HG03571 (cell line): ENCODE results near the gene CEP95.

Experiments
- ATAC-seq: cut with Tn5 transposase; IDR thresholded peaks from one replicate; pipeline ENCODE4 v1.9.1; 2021; ENCODE audit not compliant: unreplicated experiment

The CEP95 gene

DNA sequence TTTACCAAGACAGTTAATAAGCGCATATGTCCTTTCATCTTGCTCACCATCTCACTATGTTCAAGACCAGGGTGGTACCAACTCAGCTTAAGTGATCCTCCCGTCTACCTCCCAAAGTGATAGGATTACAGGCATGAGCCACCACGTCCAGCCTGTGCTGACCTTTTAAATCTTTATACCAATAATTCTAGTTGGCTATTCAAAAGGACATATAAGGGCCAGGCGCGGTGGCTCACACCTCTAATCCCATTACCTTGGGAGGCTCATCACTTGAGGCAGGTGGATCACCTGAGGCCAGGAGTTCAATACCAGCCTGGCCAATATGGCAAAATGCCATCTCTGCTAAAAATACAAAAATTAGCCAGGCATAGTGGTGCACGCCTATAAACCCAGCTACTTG is 2.4 kb downstream of the CEP95 start:
- ATAC-seq = no peak

DNA sequence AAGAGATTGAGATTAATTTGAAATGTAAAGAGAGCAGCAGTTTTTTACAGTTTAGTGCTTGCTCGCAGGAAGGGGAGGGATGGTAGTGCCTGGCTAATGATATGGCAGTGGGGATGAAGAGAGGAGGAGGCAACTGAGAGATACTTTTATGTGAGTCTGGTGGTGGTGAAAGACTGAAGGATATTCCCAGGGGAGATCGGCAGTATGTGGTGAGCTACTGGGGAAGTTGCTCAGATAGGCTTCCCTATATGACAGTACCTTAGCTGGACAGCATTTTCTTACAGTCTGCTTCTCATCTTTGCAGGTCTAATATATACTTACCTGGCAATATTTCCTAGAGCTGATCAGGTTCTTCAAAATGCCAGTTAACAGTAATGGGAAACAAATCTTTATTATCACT is 8.6 kb downstream of the CEP95 start:
- ATAC-seq = no peak

DNA sequence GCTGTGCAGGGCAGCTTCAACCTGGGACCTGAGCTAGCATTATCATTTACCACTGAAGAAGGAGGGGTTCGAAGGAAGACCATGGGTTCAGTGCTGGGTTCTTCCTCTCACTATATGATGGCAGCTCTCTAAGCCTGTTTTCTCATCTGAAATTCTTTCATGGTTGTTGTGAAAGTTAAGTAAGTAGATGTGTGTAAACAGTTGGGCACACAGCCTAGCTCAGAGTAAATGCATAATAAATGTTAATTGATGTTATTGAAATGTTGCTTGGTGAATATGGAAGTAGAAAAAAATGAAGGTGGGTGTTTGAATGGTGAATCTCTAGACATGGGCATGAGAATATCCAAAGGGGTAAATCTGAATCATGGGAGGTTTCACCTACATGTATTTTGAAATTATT is 9.1 kb downstream of the CEP95 start:
- ATAC-seq = no peak

DNA sequence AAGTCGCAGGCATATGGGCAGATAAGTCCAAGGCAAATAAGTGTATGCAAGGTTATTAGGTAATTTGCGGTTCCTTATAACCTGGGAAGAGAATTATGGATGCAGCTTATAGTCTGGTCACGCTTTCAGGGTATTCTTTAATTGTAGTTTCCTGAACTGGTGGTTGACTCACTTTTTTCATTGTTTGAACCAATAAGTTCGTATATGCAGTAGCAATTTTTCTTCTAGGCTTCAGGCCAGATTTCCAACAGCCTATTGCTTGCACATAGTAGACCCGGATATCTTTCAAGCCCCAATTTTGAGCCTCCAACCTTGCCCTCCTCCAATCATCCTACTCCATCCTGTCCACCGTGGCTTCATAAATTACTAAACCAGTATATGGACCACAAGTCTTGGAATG is 12.8 kb downstream of the CEP95 start:
- ATAC-seq = no peak

DNA sequence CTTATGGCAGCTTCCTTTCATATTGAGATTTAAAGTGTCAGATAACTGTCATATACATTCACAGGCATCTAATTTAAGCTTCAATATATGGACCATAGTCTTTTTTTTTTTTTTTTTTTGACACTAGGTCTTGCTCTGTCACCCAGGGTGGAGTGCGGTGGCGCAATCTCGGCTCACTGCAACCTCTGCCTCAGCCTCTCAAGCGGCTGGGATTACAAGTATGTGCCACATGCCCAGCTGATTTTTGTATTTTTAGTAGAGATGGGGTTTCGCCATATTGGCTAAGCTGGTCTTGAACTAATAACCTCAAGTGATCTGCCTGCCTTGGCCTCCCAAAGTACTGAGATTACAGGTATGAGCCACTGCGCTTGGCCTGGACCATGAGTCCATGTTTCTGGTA is 13.6 kb downstream of the CEP95 start:
- no peak for ATAC-seq

DNA sequence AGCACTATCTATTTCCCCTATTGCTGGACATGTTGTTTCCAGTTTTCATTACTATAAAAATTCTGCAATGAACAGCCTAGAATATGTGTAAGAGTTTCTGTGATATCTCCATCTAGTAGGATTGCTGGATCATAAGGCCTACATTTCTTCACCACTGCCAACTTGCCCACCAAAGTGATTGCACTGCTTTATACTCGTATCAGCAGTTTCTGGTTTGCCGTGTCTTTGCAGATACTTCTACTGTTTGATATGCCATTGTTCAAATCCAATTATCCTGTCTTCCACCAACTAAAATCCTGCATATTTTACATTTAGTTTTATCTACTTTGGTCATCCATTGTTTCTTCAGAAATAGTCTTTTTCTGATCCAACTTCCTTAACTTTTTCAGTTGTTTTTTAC is 21.1 kb downstream of the CEP95 start:
- no peak for ATAC-seq

DNA sequence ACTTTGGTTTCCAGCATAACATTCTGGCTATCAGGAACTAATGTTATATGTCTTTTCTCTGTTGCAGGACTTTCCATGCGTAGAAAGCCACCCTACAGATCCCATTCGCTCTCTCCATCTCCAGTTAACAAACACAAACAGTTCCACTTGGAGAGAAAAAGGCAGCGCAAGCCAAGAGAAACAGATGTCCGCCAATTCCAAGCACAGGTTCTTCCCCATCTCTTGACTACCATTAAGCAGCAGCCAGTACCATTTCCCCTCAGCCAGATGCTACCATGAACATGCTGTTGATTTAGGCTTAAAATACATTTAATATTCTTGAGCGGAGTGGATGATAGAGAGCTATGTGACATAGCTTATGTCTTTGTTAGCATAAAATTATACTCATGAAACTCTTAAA is 22.4 kb downstream of the CEP95 start:
- ATAC-seq = no peak

DNA sequence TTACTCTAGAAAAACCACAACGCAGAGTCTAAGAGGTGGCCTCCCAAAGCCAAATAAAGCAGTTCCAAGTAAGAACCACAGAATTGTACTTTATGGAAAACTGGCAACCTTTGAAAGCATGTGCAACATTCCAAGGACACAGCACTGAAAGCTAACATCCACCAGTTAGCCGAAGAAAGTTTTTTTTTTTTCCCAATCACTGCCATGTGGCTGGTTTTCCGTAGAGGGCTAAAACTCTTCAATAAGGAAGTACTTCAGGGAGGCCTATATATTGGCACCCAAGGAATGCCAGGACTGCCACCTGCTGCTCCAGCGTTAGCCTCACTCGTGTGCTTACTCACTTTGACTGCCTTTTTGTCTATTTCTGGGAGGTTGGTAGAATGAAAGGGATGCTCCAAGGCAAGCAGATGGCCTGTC is 25.2 kb downstream of the CEP95 start:
- no peak for ATAC-seq

DNA sequence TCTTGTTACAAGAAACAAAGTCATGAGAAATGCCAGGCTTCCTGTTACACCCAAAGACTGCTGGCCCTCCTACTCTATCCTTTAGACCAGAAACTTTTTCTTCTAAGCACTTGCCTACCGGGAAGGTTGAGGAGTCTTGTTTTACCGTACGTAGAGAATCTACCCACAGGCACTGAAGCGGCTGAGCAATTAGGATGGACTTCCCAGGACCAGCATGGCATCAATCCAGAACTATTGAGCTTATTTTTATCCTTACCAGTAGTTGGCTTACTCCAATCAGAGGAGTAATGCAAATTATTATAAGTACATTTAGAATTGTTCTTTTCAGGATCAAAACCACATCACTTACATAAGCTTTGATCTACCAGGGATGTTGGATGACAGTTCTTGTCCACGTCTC is 25.6 kb downstream of the CEP95 start:
- no peak for ATAC-seq

DNA sequence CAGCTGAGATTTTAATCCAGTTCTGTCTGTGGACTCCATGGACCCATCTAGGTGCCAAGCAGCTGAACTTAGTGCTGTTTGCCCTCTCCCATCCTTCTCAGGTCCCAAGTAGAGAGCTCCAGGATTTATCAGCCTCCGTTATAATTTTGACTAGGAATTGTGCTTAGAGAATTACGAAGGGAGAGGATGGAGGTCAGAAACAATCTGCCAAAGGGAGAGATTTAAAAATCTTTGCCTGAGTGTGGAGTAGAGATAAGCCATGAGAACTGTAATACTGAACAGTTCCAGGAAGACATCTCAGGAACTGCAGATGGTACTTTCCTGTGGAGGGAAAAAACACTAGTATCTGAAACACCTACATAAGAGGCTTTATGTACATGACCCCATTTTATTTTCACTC is 27.0 kb downstream of the CEP95 start:
- ATAC-seq = no peak

DNA sequence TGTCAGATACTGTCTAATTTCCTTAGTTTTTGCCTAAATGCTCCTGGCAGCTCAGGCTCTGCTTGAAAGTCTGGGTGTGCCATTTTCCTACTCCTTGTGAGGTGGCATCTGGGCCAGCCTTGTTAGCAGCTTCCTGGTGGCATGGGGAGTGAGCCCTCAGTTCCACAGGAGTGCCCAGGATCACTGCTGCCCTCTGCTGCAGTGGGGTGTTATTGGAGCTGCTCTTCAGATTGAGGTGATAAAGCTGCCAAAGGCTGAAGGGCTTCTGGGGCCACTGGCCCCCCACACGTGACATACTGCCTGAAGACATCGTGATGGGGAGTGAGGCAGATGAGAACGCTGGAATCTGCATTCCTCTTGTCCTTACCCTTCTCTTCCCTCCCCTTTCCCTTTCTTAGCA is 27.4 kb downstream of the CEP95 start:
- ATAC-seq = no peak

DNA sequence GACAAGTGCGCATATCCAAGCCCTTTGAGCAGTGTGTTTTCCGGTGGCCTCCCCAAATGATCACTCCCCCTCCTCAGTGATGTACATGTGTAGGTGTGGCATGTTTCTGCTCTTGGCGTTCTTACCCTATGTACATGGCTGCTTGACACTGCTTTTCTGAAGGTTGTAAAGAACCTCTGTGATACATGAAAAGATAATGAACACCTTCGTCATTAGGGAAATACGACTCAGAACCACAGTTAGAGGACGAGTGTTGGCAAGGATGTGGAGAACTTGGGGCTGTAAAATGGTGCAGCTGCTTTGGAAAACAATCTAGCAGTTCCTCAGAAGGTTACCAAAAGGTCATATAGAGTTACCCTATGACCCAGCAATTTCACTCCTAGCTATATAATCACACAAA is 28.6 kb downstream of the CEP95 start:
- ATAC-seq = no peak

DNA sequence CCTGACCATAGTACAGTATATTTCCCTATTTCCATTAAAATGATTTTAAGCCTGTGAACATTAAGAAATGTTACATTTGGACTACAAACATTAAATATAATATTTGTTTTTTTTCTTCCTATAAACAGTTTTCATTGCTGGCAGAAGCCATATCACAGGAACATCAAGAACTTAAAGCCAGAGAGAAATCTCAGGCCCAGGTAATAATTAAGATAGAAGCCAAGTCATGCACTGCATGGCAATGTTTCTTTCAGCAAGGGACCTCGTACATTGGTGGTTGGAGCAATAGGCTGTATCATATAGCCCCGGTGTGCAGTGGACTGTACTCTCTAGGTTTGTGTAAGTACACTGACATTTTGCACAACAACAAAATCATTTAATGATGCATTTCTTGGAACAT is 30.1 kb downstream of the CEP95 start:
- no peak for ATAC-seq

DNA sequence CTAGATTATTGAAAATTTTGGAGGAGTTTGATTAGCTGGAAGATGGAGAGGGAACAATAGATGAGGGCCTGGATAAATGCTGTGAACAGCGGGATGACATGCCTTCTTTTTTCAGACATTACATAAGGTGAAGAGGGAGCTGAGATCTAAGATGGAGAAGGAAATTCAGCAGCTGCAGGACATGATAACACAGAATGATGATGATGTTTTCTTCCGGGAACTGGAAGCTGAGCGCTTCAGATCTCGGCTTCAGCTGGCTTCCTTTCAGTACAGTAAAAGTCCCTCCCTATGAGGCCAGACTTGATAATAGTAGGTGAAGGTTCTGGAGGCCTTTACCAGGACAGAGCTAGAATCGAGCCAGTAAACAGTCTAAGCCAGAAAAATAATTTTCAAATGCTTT is 30.7 kb downstream of the CEP95 start:
- ATAC-seq = no peak

DNA sequence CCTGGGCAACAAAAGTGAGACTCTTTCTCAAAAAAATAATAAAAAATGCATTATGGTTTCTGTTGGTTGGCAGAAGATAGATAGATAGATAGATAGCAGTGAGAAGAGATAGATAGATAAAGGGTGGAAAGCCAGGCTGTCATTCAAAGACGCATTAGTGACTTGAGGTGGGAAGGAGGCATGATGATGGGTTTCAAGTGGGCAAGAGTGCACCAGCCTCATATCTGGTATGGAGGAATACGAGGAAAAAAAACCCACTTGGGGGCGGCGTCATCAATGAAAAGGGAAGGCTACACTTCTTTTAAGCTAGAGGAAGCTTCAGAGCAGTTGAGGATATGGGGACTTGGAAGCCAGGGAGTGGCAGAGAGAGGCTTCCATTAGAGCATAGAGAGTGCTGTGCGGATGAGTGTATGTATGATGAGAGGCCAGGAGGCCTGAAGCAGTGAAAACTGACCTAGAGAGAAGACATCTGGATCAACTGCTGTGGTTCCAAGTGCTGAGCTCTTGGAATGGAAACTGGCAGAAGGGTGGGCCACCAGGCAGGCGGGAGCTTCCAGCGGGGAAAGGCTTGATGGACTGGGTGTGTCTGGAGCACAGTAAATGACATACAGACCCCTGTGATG is 31.8 kb downstream of the CEP95 start:
- no peak for ATAC-seq

DNA sequence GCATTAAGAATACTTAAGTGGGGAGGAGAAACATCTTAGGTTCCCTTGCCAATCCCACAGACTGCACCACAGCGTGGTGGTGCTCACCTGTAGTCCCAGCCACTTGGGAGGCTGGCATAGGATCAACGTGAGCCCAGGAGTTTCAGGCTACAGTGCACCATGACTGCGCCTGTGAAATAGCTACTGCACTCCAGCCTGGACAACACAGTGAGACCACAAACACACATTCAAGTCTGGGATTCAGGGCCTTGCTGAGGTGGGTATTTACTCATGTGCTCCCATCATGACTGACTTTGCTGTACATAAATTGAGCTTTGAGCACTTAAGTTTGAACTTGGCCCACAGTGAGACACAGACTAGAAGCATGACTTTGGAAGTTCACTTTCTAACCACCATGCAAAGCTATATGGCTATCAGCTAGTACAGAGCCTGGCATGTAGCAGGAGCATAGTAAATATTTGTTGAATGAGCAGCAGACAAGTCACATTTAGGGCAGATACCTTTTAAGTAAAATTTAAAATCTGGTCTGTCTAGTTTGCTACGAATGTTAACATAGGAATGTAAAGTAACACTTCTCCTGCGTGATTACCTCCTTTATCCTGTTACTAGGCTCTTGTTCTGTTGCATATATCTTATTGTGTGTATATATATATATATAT is 33.5 kb downstream of the CEP95 start:
- ATAC-seq = no peak

DNA sequence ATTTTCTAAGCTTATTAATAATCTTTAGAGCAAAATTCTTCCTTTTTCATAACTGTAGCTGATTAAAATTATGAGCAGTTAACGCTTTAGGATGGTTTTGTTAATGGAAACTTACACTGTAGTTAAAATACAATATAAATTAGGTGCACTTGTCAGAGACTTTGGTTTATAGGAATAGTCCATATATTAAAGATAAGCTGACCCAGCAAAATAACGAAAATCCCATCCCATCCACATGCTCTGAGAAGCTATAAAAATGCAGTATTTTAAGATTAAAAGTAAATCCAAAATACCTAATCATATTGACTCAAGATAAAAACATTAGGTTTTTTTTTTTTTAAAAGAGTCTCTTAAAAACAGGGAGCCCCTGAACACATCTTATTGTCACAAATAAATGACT is 38.0 kb downstream of the CEP95 start:
- no peak for ATAC-seq

DNA sequence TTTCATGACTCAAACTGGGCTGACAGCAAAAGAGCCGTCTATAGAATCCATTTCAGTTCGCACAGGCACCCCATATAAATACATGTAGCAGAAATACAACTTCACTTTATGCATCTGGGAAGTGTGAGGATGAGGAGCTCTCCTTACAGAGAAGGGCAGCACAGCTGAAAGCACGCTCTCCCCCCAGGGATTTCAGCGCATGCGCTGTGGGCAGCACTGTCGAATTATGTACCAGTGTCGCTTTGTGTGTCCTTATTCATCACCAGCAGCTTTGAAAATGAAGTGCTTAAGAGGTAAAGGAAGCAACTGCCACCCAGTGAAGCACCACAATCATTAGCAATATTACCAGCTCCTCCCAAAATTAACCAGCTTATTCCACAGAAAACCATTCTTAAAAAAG is 39.9 kb downstream of the CEP95 start:
- ATAC-seq = no peak

DNA sequence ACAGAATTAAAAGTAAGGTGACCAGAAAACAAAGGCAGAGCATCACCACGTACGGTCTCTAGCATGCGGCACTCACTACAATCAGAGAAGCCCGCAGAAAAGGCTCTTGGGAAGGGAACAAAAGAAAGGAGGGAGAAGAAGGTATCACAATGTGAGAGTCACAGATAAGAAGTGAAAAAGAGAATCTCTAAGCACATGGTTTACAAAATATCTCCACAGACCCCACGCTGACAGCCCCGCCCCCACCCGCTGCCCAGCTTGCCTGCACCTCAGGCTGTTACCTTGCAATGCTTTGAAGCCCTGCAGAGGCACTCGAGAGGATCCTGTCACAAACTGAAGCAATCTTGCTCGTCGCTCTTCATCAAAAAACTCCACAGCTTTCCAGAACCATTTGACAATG is 40.5 kb downstream of the CEP95 start:
- no peak for ATAC-seq

DNA sequence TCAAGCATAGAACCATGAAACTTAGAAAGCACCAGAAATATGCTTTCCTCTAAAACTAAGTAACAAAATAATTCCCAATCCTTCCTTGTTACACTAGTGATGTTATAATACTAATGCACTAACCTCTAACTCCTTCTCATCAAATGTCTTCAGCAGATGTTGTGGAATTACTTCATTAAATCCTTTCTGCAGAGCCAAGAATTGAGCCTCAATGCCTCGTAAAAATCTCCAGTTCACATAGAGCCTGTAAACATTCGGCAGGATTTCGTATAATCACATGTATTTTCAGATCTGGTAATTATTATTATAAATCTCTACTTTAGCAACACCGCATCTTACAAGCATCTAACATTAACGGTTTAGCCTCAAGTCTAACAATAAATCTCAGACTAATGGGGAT is 44.7 kb downstream of the CEP95 start:
- no peak for ATAC-seq

DNA sequence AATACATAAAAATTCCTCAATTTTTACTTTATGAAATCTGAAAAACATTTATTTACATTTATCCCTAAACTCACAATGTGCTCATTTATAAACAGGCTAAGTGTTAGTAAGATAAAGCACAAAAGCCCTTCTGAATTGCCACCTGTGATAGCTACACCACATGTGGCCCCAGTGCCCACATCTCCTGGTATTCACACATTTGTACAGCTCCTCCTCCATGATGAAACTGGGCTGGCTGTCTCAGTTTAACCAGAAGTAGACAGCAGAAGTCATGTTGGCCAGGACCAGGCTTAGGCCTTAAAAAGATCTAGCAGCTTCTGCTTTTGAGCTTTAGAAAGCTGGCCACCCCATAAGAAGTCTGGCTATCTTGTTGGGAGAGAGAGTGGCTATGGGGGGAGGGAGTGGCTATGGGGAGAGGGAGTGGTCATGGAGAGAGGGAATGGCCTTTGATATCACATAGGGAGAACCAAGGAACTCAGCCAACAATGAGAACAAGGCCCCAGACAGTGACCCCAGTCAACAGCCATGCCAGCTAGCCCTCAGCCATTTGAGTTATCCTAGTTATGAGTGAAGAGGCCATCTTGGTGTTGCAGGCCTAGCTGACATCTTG is 47.4 kb downstream of the CEP95 start:
- no peak for ATAC-seq

DNA sequence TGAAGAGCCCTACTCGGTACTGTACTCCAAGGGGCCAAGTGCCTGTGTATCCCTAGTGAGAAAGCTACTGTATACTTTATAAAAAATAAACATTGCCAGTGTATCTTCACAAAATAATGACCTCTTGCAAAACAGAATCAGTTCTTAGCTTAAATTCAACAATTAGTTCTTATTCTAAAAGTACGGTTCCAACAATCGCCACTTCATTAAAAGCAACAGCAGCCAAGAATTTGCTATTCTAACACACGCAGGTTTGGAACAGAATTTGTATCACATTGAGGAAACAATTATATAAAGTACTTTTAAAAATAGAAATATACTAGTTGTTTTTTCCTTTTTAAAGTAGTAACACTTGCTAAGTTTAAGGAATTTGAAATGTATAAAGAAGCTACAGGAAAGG is 48.5 kb downstream of the CEP95 start:
- ATAC-seq = no peak

DNA sequence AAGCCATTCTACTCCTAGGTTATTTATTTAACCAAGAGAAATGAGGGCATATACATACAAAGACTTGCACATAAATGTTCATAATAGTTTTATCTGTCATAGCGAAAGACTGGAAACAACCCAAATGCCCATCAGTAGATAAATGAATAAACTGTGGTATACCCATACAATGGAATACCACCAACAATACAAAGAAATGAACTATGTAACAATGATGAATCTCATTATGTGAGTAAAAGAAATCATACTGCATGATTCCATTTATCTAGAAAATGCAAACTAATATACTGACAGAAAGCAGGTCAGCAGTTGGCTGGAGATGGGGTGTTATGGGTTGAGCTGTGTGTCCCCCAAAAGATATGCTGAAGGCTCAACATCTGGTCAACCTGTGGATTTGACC is 57.3 kb downstream of the CEP95 start:
- no peak for ATAC-seq
